Measurements from ENCODE around the gene UBE2O. TPM values are rescaled to one million over a fixed set of nuclear protein-coding genes. Genes with fewer than 3 reads are reported as not detected.

Gene UBE2O
- total RNA-seq, 3 donors from 2014 or later (not counting 1 experiment from before 2014, with no cell fraction given) = 34.9 to 40.2 (median 37.7) TPM

DNA sequence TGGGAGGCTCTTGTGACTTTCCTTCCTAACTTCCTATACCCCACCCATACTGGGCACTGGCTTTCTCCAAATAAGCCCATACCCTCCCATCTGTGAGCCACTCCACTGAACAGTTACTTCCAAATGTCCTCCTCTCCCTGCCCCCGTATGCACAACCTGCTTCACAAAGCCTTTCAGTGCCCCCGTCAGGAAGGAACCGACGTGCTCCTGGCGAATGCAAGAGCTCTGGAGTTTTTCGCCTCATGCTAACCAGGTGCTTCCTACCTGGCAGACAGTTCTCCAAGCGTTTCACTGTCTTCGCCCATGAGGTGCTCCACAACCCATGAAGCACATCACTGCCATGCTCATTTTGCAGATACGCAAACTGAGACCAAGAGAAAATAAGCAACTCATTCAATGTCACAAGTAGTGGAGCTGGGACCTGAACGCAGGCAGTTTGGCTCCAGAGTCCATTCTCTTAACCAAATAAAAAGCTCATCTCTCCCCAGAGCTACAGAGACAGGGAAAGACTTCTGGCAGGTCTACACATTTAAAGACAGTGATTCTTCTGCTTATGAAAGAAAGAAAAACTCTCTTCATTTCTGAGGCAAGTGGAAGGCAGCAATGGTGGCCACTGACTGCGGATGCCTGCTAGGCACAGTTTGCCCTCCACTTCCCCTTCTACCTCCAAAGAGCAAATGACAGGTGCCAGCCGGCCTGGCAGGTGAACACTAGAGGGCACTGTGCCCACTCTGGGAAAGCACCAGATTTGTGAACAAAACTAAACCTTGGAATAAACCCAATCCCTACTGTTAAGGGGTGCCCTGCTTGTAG lies 44.7 kb downstream of the UBE2O start:
- Mint-ChIP-seq H3K4me1 (peaks cover 27 to 31% of the 10 kb centered on the region in 2 donors), H3K9me3 (no peaks in the 10 kb centered on the region), H3K36me3 (peaks cover 12% of the 10 kb centered on the region), H3K27ac (no peak overlapping the region), H3K4me3 (no peak overlapping the region), H3K27me3 (ENCODE audit: low read depth in 2 of 2) (no peaks in the 10 kb centered on the region)
- Histone ChIP-seq H3K27ac (ENCODE audit: low read length) (no peak overlapping the region), H3K9me3 (ENCODE audit: control insufficient read depth, insufficient read depth, low read length) (no peaks in the 10 kb centered on the region), H3K27me3 (ENCODE audit: control insufficient read depth, insufficient read depth, low read length) (no peaks in the 10 kb centered on the region), H3K4me1 (ENCODE audit: control insufficient read depth, insufficient read depth, low read length) (peaks cover 28% of the 10 kb centered on the region), H3K36me3 (ENCODE audit: control insufficient read depth, insufficient read depth, low read length) (peaks cover 13% of the 10 kb centered on the region), H3K4me3 (ENCODE audit: low read length) (no peak overlapping the region)
- intact Hi-C loops (cut with micrococcal nuclease) = loop anchor here (1.0 kb wide), 1 partner anchor 98 kb away; no protein-coding TSS in a partner anchor
- 71% methylated on average over 12 of the region's 12 CpGs for WGBS (ENCODE audit: insufficient coverage)
- DNase-seq (peak; percentile 56 to 86), ATAC-seq (peak; percentile 58 to 80 (median 75))
- TF ChIP-seq, protein P1, sequence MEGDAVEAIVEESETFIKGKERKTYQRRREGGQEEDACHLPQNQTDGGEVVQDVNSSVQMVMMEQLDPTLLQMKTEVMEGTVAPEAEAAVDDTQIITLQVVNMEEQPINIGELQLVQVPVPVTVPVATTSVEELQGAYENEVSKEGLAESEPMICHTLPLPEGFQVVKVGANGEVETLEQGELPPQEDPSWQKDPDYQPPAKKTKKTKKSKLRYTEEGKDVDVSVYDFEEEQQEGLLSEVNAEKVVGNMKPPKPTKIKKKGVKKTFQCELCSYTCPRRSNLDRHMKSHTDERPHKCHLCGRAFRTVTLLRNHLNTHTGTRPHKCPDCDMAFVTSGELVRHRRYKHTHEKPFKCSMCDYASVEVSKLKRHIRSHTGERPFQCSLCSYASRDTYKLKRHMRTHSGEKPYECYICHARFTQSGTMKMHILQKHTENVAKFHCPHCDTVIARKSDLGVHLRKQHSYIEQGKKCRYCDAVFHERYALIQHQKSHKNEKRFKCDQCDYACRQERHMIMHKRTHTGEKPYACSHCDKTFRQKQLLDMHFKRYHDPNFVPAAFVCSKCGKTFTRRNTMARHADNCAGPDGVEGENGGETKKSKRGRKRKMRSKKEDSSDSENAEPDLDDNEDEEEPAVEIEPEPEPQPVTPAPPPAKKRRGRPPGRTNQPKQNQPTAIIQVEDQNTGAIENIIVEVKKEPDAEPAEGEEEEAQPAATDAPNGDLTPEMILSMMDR (IDR thresholded peaks at IDR 0.05) = peak; percentile 83

DNA sequence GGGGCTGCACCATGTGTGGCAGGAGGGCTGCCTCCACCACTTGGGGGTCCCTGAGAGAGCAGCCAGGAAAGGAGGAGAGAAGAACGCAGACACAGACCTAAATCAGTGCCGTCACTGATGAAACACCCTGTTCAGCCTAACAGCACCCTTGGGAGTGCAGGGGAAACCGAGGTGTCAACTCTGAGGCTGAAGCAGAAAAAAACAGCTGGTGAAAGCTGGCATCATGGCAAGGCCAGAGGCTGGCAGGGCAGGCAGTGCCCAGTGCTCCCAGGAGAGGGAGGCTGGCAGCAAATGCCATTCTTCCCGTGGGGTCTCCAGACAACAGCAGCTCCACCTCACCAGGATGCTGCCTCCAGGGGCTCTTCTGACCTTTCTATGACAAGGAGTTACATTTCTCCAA lies 45.4 kb downstream of the UBE2O start:
- intact Hi-C loops (cut with micrococcal nuclease) = no loop called here
- Mint-ChIP-seq H3K27me3 (ENCODE audit: low read depth in 2 of 2) (no peaks in the 10 kb centered on the region), H3K27ac (no peak overlapping the region), H3K4me1 (peaks cover 27 to 31% of the 10 kb centered on the region in 2 donors), H3K4me3 (no peak overlapping the region), H3K36me3 (peaks cover 12% of the 10 kb centered on the region), H3K9me3 (no peaks in the 10 kb centered on the region)
- DNase-seq = no peak
- no peaks in the 10 kb centered on the region for H3K9me3 ChIP-seq (ENCODE audit: control insufficient read depth, insufficient read depth, low read length)
- TF ChIP-seq, protein P1 (IDR thresholded peaks at IDR 0.05) = no peak
- H3K27me3 ChIP-seq (ENCODE audit: control insufficient read depth, insufficient read depth, low read length) = no peaks in the 10 kb centered on the region
- peaks cover 17% of the 10 kb centered on the region for H3K36me3 ChIP-seq (ENCODE audit: control insufficient read depth, insufficient read depth, low read length)
- H3K4me3 ChIP-seq (ENCODE audit: low read length) = no peak overlapping the region
- peaks cover 28% of the 10 kb centered on the region for H3K4me1 ChIP-seq (ENCODE audit: control insufficient read depth, insufficient read depth, low read length)
- WGBS (ENCODE audit: insufficient coverage) = 77% methylated on average over 4 of the region's 4 CpGs
- no peak for ATAC-seq
- no peak overlapping the region for H3K27ac ChIP-seq (ENCODE audit: low read length)

DNA sequence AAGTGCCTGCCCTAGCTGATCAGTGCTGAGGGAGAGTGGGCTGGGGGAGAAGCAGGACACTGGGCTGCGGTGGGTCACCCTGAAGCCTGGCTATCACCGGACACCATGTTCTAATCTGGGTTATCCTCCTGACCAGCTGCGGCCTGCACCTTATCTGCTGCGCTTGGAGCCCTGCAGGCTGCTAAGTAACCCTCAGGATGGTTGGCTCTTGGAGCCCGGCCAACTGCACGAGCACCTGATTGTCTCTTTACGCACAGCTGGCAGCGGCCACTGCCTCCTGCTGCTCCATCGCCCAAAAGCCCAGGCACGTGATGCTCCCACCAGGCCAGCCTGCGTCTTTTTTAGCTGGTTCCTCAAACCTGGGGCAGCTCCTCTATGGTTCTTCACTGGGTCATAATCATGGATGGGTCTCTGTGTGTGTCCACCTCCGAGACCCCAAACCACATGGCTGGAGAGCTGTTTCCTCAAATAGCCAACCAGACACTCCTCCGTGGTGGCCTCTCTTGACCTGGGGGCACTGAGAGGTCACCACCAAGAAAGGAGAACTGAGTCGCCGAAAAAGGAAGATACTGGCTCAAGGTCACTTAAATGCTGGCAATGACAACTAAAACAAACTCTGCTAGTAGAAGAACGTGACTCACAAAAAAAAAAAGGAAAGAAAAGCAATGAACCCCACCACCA lies 46.8 kb downstream of the UBE2O start:
- DNase-seq = no peak

More for the DNA sequence above, 46.8 kb downstream of the UBE2O start:
- Histone ChIP-seq H3K27me3 (ENCODE audit: control insufficient read depth, insufficient read depth, low read length) (no peaks in the 10 kb centered on the region), H3K4me1 (ENCODE audit: control insufficient read depth, insufficient read depth, low read length) (peaks cover 28% of the 10 kb centered on the region), H3K27ac (ENCODE audit: low read length) (no peak overlapping the region), H3K36me3 (ENCODE audit: control insufficient read depth, insufficient read depth, low read length) (peaks cover 24% of the 10 kb centered on the region), H3K4me3 (ENCODE audit: low read length) (no peak overlapping the region), H3K9me3 (ENCODE audit: control insufficient read depth, insufficient read depth, low read length) (no peaks in the 10 kb centered on the region)
- H3K27me3 Mint-ChIP-seq (ENCODE audit: low read depth in 2 of 2) = no peaks in the 10 kb centered on the region
- intact Hi-C loops (cut with micrococcal nuclease) = no loop called here
- H3K9me3 Mint-ChIP-seq = no peaks in the 10 kb centered on the region
- peak overlapping the region in 1 of 2 donors; percentile 20 for H3K27ac Mint-ChIP-seq
- peaks cover 27 to 31% of the 10 kb centered on the region in 2 donors for H3K4me1 Mint-ChIP-seq
- peak overlapping the region; percentile 58 for H3K4me3 Mint-ChIP-seq
- WGBS (ENCODE audit: insufficient coverage) = 77% methylated on average over 15 of the region's 16 CpGs
- no peak for ATAC-seq
- TF ChIP-seq, protein P1 (IDR thresholded peaks at IDR 0.05) = no peak
- peaks cover 12% of the 10 kb centered on the region for H3K36me3 Mint-ChIP-seq

Measured in natural killer cell (primary cell).